Stimulated activated naive CD4-positive, alpha-beta T cell treated with Interleukin-2 at 50 U/mL for 16 hours (primary cell): Measurements from ENCODE around the gene RPGRIP1L.

Experiments used
- DNase-seq: peaks from one replicate; lab custom pipeline; 2025; lab: John Stamatoyannopoulos, UW

Gene RPGRIP1L

GRCh38 chr16:53703590-53704444 is at the start of gene RPGRIP1L, which contains the start of gene FTO:
Gene RPGRIP1L, minus strand, starts transcription at chr16:53703859. Its CDS starts 3,136 bp downstream, at chr16:53700723.
Gene FTO, plus strand, starts transcription at chr16:53704156.
- DNase-seq = peak; percentile 96

DNA sequence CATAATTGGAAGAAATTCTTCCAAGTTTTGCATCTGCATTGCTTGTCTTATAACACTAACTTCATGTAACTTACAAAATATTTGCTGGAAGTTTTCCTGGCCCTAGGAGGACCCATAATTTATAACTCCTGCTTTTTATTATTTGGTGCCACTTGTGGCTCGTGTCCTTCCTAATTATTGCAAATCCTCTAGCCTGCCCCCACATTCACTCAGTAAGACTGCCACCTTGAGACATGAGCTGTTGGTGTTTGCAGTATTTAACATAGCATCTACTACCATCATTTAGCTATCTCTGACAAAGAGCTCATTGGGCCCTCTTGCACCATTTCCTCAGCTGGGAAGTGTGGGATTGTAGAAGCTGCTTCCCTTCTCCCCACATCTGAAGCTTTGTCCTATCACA is 49.8 kb upstream of the RPGRIP1L start:
- no peak for DNase-seq

GRCh38 chr16:53752560-53752959 is 48.9 kb upstream of the RPGRIP1L start:
- no peak for DNase-seq

- no peak for DNase-seq
Measured at GRCh38 chr16:53745753-53746266, 42.2 kb upstream of the RPGRIP1L start.

- no peak for DNase-seq
Measured at GRCh38 chr16:53745086-53745485, 41.4 kb upstream of the RPGRIP1L start.

- no peak for DNase-seq
Measured at GRCh38 chr16:53744449-53744848, 40.8 kb upstream of the RPGRIP1L start.

DNA sequence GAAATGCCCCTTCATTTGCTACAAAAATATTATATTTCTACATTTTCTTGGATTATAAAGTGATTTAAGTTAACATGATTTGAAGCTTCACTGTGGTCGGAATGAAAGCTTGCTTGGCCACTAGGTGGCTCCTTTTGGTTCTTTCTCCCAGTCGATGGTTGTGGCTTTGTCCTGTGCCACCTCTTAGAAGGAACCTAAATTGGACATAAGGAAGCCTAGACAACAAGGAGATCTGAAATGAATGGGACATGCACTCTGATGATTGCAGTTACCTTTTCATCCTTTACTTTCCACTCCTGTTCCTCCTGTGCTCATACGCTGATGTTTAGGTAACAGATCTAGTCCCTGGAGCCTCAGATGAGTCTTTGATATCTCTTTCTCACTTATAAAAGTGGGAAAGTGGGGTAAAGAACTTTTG is 39.5 kb upstream of the RPGRIP1L start:
- no peak for DNase-seq

GRCh38 chr16:53741546-53741945 is 37.9 kb upstream of the RPGRIP1L start:
- DNase-seq = no peak

DNA sequence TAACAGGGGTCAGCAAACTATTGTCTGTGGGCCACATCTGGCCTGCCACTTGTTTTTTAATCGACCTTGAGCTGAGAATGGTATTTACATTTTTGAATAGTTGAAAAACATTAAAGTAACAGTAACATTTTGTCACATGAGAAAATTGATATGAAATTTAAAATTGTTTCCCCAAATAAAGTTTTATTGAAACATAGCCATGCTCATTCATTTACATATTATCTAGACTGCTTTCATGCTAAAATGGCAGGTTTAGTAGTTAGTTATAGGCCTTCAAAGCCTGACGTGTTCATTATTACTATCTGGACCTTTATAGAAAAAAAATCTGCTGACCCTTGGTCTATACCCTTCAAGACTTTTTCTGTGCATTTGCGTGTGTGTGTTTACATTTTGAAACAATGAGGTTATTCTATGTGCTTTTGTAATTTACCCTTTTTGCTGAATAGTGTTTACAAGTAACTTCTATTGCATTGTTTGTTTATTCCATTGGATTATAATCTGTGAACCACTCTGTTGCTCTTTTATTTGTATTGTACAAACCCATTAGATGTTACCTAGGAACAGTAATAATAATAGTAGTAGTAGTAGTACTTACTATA is 37.4 kb upstream of the RPGRIP1L start:
- DNase-seq = no peak

GRCh38 chr16:53740476-53740875 is 36.8 kb upstream of the RPGRIP1L start:
- DNase-seq = no peak

GRCh38 chr16:53737552-53737951 is 33.9 kb upstream of the RPGRIP1L start:
- no peak for DNase-seq

- no peak for DNase-seq
Measured at GRCh38 chr16:53736297-53736696, 32.6 kb upstream of the RPGRIP1L start.

GRCh38 chr16:53734908-53735307 is 31.2 kb upstream of the RPGRIP1L start:
- no peak for DNase-seq

- DNase-seq = no peak
Measured at GRCh38 chr16:53732296-53732929, 28.8 kb upstream of the RPGRIP1L start.

GRCh38 chr16:53730693-53731092 is 27.0 kb upstream of the RPGRIP1L start:
- DNase-seq = no peak

- no peak for DNase-seq
Measured at GRCh38 chr16:53726625-53727024, 23.0 kb upstream of the RPGRIP1L start.

DNA sequence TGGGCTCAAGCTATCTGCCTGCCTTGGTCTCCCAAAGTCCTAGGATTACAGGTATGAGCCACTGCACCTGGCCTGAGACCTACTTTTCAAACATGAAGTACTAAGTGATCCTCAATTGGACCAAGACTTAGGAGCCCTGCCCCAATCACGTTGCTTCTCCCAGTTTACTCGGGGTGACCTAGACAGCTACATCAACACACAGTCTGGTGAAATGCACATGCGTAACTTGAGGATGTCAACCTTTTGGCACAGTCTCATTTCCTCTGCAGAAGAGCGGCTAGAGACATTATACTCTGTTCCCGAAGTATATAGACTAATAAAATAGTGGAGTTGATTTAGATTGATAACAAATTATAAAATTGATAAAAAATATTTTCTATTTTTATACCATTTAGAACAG is 17.4 kb upstream of the RPGRIP1L start:
- DNase-seq = no peak

DNA sequence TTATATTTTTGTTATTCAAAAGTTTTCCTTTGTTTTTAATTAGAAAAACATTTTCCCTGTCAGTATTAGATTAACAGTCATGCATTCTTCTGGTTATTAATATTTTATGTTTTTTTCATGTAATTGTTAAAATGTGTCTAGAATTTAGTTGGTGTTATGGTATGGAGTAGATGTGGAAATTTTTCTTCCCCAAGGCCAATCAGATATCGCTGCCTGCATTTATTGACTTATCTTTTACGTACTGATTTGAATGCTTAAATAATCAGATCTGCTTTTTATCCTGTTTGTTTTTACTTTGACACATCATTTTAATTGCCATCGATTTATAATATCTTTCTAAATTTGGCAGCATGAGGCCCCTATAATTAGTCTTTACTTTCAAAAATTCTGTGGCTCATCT is 13.9 kb upstream of the RPGRIP1L start:
- no peak for DNase-seq

GRCh38 chr16:53715023-53715384 is 11.3 kb upstream of the RPGRIP1L start:
- no peak for DNase-seq

- no peak for DNase-seq
Measured at GRCh38 chr16:53714205-53715022, 10.8 kb upstream of the RPGRIP1L start.

GRCh38 chr16:53713403-53714204 is 9.9 kb upstream of the RPGRIP1L start:
- no peak for DNase-seq
